MM.1S (cell line): Measurements from ENCODE around the gene CIB2.

Source experiments
- CTCF ChIP-seq: fragments of 300-600 bp; sonication (generic); IDR thresholded peaks from 2 replicates; pipeline ENCODE4 v1.5.1; 2016; ENCODE audit warnings: antibody characterized with exemption, low read length, mixed read lengths
- EZH2 ChIP-seq: fragments of 300-600 bp; sonication (generic); optimal IDR thresholded peaks from 2 replicates; pipeline ENCODE3; 2017; ENCODE audit warnings: low read depth, mild to moderate bottlenecking, antibody characterized with exemption, low read length, mixed read lengths
- EZH2phosphoT487 ChIP-seq: fragments of 300-600 bp; sonication (generic); IDR thresholded peaks from 2 replicates; pipeline ENCODE4 v1.6.1; 2018; ENCODE audit warnings: antibody characterized with exemption, low read length

- no peak for TF ChIP-seq CTCF
- TF ChIP-seq EZH2, result no peak
- no peak for TF ChIP-seq EZH2phosphoT487
Observed at GRCh38 chr15:78070049-78070700, 61.1 kb downstream of the CIB2 start.
